Measurements from ENCODE around the gene CHD9.
A peak's percentile ranks its signal among the peaks of the same experiment; 100 is the strongest.
"Not testable (repeated sequence)": the region's sequence is repeated elsewhere in the genome, so short reads cannot be mapped to it uniquely, and the experiment has no call there.

The CHD9 gene

DNA sequence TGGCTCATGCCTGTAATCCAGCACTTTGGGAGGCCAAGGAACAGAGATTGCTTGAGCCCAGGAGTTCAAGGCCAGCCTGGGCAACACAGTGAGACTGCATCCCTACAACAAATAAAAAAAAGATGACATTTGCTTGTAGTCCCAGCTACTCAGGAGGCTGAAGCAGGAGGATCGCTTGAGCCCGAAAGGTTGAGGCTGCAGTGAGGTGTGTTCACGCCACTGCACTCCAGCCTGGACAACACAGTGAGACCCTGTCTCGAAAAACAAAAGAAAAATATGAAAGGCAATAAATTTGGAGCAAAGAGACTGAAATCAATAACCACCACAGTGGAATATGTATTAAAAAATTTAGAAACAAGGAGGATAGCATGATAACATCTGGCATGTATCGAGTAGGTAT, 235.7 kb downstream of the CHD9 start:
- DNase-seq (ENCODE audit: insufficient read length) (no peak), FAIRE-seq (no peak)

DNA sequence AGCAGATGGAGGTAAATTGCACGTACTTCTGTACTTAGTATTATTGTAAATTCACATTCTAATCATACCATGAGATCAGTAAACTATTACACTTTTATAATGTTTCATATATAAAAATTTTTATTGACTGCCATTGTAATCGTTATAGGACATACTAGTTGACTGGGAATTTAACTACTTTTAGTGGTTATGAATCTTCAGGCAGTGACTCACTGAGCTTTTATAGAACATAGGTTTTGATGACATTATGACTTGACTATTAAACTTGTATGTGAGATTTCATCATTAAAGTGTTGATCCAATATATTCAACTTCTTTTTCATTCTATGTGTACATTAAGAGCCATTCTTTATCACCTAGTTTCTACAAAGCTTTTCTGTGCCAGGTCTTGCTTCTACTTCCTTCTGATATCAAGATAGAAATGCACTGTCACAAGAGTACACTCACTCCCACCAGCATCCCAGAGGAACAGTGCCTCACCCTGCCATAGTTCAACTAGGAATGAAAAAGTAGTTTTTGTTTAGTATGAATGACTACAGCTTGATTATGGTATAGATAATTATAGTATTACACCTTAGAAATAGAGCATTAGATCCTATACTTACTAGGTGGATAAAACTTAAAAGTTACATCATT, 237.1 kb downstream of the CHD9 start:
- no peak for DNase-seq (ENCODE audit: insufficient read length)
- TF ChIP-seq TAF1 (IDR thresholded peaks at IDR 0.05; ENCODE audit: borderline replicate concordance, low read depth, low read length): no peak
- TF ChIP-seq POLR2A (IDR thresholded peaks at IDR 0.05; ENCODE audit: low read depth, low read length): no peak
- TF ChIP-seq POLR2AphosphoS5 (IDR thresholded peaks at IDR 0.05; ENCODE audit: low read depth, low read length): no peak
- no peak for FAIRE-seq

More for the DNA sequence above, 235.7 kb downstream of the CHD9 start:
- TF ChIP-seq POLR2A (IDR thresholded peaks at IDR 0.05; ENCODE audit: low read depth, low read length) (no peak), TAF1 (IDR thresholded peaks at IDR 0.05; ENCODE audit: borderline replicate concordance, low read depth, low read length) (no peak), POLR2AphosphoS5 (IDR thresholded peaks at IDR 0.05; ENCODE audit: low read depth, low read length) (no peak)

DNA sequence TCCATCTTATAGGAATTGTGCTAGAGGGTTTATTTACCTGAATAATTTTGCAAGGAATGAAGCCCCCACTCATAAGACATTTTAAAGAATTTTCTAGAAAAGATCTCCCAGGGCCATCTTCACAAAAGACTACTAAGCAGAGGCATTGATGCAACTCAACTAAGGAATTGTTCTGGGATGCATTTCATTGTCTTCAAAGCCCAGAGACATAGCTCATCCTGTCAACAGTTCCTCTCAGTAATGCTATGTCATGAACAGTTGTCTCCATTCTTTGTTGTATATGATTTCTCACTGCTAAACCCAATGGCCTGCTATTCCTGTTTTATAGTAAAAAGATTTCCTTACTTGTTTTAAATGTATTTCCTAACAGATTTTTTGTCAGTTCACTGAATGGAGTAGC, 242.7 kb downstream of the CHD9 start:
- TF ChIP-seq POLR2AphosphoS5 (IDR thresholded peaks at IDR 0.05; ENCODE audit: low read depth, low read length) (no peak), TAF1 (IDR thresholded peaks at IDR 0.05; ENCODE audit: borderline replicate concordance, low read depth, low read length) (no peak), POLR2A (IDR thresholded peaks at IDR 0.05; ENCODE audit: low read depth, low read length) (no peak)
- FAIRE-seq: no peak

DNA sequence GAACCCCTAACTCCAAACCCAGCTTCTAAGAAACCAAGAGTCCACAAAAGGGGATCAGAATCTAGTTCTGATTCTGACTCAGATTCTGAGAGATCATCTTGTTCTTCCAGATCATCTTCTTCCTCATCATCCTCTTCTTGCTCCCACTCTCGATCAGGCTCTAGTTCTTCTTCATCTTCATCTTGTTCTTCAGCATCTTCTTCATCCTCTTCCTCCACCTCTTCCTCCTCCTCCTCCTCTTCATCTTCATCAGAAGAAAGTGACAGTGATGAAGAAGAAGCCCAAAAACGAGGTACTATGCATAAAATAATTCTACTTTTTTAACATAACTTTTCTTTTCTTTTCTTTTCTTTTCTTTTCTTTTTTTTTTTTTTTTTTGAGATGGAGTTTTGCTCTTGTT, 249.5 kb downstream of the CHD9 start:
- no peak for DNase-seq (ENCODE audit: insufficient read length)
- FAIRE-seq: no peak
- no peak for TF ChIP-seq TAF1 (IDR thresholded peaks at IDR 0.05; ENCODE audit: borderline replicate concordance, low read depth, low read length)
- no peak for TF ChIP-seq POLR2A (IDR thresholded peaks at IDR 0.05; ENCODE audit: low read depth, low read length)
- no peak for TF ChIP-seq POLR2AphosphoS5 (IDR thresholded peaks at IDR 0.05; ENCODE audit: low read depth, low read length)

More for the DNA sequence above, 242.7 kb downstream of the CHD9 start:
- DNase-seq (ENCODE audit: insufficient read length): no peak

DNA sequence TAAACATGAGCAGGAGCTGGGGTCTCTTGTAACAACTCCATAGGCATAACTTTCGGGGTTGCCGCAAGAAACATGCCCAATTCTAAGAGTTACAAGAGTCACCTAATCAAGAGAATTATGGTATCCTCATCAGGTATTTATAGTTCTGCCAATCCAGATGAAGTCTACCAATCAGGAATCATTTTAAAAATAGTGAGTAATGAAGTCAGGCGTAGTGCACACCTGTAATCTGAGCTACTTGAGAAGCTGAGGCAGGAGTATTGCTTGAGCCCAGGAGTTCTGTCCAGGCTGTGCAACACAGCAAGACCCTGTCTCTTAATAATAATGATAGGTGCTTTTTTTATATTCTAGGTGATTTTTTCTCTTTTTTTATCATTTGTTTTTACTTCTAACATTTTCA, 251.0 kb downstream of the CHD9 start:
- DNase-seq (ENCODE audit: insufficient read length): no peak
- no peak for FAIRE-seq
- no peak for TF ChIP-seq POLR2AphosphoS5 (IDR thresholded peaks at IDR 0.05; ENCODE audit: low read depth, low read length)
- TF ChIP-seq TAF1 (IDR thresholded peaks at IDR 0.05; ENCODE audit: borderline replicate concordance, low read depth, low read length): no peak
- TF ChIP-seq POLR2A (IDR thresholded peaks at IDR 0.05; ENCODE audit: low read depth, low read length): no peak

DNA sequence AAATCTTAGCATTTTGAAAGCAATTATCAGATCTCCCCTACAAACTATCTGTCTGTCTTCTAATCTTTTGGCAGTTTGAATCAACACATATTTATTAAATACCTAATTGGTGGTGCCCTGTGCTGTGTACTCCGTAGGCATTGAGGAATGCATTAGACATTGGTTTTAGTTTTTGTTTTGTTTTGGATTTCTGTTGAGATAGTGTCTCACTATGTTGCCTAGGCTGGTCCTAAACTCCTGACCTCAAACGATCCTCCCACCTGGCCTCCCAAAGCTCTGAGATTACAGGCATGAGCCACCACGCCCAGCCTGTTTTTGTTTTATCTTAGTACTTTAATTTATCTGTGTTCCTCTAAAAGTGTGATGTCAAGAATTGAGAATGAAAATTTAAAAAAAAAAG, 254.7 kb downstream of the CHD9 start:
- DNase-seq (ENCODE audit: insufficient read length) (no peak), FAIRE-seq (peak; percentile 30)
- TF ChIP-seq POLR2A (IDR thresholded peaks at IDR 0.05; ENCODE audit: low read depth, low read length) (no peak), POLR2AphosphoS5 (IDR thresholded peaks at IDR 0.05; ENCODE audit: low read depth, low read length) (no peak), TAF1 (IDR thresholded peaks at IDR 0.05; ENCODE audit: borderline replicate concordance, low read depth, low read length) (no peak)

DNA sequence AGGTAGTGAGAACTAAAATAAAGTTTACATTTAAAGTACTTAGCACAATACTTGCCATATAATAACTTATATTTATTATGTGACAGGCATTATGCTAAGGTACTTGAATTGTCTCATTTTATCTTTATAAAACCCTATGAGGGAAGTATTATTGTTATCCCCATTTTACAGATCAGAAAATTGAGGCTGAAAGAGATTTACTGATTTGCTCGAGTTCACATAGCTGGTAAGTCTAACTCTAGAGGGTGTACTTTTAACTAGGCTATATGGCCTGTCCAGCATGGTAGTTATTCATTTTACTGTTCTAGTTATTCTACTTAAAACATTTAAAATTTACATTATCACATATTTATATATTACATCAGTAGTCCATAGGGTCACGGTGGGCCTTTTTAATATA, 266.2 kb downstream of the CHD9 start:
- DNase-seq (ENCODE audit: insufficient read length) (no peak), FAIRE-seq (no peak)
- TF ChIP-seq POLR2AphosphoS5 (IDR thresholded peaks at IDR 0.05; ENCODE audit: low read depth, low read length) (no peak), POLR2A (IDR thresholded peaks at IDR 0.05; ENCODE audit: low read depth, low read length) (no peak), TAF1 (IDR thresholded peaks at IDR 0.05; ENCODE audit: borderline replicate concordance, low read depth, low read length) (no peak)

DNA sequence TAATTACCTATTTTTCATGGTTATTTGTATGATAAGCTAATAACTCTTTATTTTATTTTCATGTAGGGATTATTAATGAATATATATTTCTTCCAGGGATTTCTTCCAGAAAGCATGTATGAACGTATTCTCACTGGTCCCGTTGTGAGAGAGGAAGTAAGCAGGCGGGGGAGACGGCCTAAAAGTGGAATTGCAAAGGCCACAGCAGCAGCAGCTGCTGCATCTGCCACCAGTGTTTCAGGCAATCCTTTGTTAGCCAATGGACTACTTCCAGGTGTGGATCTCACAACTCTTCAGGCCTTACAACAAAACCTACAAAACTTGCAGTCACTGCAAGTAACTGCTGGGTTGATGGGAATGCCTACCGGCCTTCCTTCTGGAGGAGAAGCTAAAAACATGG, 269.1 kb downstream of the CHD9 start:
- no peak for DNase-seq (ENCODE audit: insufficient read length)
- TF ChIP-seq POLR2A (IDR thresholded peaks at IDR 0.05; ENCODE audit: low read depth, low read length) (no peak), TAF1 (IDR thresholded peaks at IDR 0.05; ENCODE audit: borderline replicate concordance, low read depth, low read length) (no peak)
- FAIRE-seq: no peak

DNA sequence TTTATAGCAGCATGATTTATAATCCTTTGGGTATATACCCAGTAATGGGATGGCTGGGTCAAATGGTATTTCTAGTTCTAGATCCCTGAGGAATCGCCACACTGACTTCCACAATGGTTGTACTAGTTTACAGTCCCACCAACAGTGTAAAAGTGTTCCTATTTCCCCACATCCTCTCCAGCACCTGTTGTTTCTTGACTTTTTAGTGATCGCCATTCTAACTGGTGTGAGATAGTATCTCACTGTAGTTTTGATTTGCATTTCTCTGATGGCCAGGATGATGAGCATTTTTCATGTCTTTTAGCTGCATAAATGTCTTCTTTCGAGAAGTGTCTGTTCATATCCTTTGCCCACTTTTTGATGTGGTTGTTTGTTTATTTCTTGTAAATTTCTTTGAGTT, 276.2 kb downstream of the CHD9 start:
- not testable (repeated sequence) for FAIRE-seq; DNase-seq (ENCODE audit: insufficient read length)

DNA sequence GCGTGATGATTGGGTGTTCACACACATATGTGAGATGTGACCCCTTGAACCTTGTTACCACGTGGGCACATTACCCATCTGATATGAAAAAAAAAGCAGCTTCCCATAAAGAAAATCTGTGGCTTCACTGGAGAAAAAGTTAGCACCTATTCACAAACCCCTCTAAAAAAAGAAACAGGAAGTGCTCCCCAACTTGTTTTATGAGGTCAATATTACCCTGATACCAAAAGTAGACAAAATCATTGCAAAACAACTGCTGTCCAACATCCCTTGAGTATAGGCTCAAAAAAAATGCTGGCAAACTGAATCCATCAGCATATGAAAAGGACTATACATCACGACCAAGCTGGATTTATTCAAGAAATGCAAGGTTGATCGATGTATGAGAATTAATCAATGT, 279.8 kb downstream of the CHD9 start:
- DNase-seq (ENCODE audit: insufficient read length) (no peak), FAIRE-seq (no peak)
- TF ChIP-seq POLR2A (IDR thresholded peaks at IDR 0.05; ENCODE audit: low read depth, low read length) (no peak), POLR2AphosphoS5 (IDR thresholded peaks at IDR 0.05; ENCODE audit: low read depth, low read length) (no peak), TAF1 (IDR thresholded peaks at IDR 0.05; ENCODE audit: borderline replicate concordance, low read depth, low read length) (no peak)

DNA sequence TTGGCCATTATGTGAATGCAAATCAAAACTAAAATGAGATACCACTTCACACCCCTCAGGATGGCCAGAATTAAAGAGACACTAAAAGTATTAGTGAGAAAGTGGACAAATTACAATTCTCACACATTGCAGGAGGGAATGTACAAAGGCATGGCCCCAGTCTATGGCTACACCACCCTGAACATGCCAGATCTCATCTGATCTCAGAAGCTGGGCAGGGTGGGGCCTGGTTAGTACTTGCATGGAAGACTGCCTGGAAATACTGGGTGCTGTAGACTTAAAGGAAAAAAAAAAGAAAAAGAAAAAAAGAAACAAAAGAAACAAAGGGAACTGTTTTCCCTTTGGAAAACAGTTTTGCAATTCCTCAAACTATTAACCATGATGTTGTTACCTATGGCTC, 282.5 kb downstream of the CHD9 start:
- no peak for FAIRE-seq
- no peak for TF ChIP-seq TAF1 (IDR thresholded peaks at IDR 0.05; ENCODE audit: borderline replicate concordance, low read depth, low read length)
- TF ChIP-seq POLR2A (IDR thresholded peaks at IDR 0.05; ENCODE audit: low read depth, low read length): no peak
- no peak for TF ChIP-seq POLR2AphosphoS5 (IDR thresholded peaks at IDR 0.05; ENCODE audit: low read depth, low read length)

DNA sequence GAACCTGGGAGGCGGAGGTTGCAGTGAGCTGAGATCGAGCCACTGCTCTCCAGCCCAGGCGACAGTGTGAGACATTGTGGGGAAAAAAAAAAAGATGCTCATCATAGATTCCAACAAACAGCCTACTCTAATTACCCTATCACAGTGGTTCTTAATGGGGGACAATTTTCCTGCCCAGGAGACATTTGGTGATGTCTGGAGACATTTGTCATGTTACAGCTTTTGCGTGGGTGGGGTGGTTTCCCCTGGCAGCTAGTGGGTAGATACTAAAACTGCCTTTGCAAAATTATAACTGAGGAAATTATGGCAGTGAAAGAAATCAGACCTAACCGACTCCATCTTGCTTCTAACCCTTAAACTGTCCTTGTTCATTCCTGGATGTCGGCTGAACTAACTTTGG, 287.0 kb downstream of the CHD9 start:
- DNase-seq (ENCODE audit: insufficient read length) (no peak), FAIRE-seq (no peak)
- TF ChIP-seq TAF1 (IDR thresholded peaks at IDR 0.05; ENCODE audit: borderline replicate concordance, low read depth, low read length): no peak
- TF ChIP-seq POLR2A (IDR thresholded peaks at IDR 0.05; ENCODE audit: low read depth, low read length): no peak
- no peak for TF ChIP-seq POLR2AphosphoS5 (IDR thresholded peaks at IDR 0.05; ENCODE audit: low read depth, low read length)

More for the DNA sequence above, 282.5 kb downstream of the CHD9 start:
- no peak for DNase-seq (ENCODE audit: insufficient read length)

DNA sequence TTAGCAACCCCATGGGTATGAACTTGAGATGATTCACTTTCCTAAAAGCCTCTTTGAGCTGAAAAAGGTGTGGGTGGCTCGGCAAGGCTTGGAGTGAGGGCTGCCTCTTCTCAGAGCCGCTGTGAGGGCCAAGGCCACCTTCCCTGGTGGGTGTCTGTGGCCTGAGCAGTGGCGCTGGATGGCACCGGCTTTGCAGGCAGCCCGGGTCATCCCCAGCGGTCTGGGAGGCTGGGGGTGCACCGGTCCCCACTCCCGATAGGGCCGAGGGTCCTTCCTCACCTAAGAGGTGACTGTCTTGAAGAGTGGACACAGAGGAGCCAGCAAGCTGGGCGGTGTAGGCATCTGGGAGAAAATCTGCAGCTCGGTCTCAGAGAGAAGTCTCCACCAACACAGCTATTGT, 300.3 kb downstream of the CHD9 start:
- TF ChIP-seq TAF1 (IDR thresholded peaks at IDR 0.05; ENCODE audit: borderline replicate concordance, low read depth, low read length) (no peak), POLR2A (IDR thresholded peaks at IDR 0.05; ENCODE audit: low read depth, low read length) (no peak), POLR2AphosphoS5 (IDR thresholded peaks at IDR 0.05; ENCODE audit: low read depth, low read length) (no peak)
- DNase-seq (ENCODE audit: insufficient read length) (no peak), FAIRE-seq (no peak)
